OCI-LY7 (cell line): Measurements from ENCODE around the gene SLC22A14. TPM values are rescaled to one million over a fixed set of nuclear protein-coding genes. Genes with fewer than 3 reads are reported as not detected.

Experiments
- BruUV-seq: library from RNA; stranded (reverse); fragments of 400-500 nt; replicated peaks from 2 replicates; lab custom pipeline; 2021; lab: Mats Ljungman, UMichigan
- CTCF ChIA-PET: fragments of 300-600 bp; sonication (Branson Sonifier 250); formaldehyde crosslinking; loops from one replicate; lab custom pipeline; 2022; ENCODE audit warnings: antibody characterized with exemption; ENCODE audit not compliant: unreplicated experiment; lab: Charles Lee
- POLR2A ChIA-PET: fragments of 300-600 bp; sonication (Branson Sonifier 250); formaldehyde crosslinking; loops from one replicate; lab custom pipeline; 2022; ENCODE audit warnings: antibody characterized with exemption; lab: Charles Lee
- DNase-seq: peaks from one replicate; pipeline ENCODE4 v3.0.0-alpha.2; 2015; ENCODE audit warnings: low spot score
- H2AFZ ChIP-seq: fragments of 200-600 bp; sonication (generic), shearing (Covaris generic); 2 replicates; pipeline ENCODE4 v1.6.1; 2014; ENCODE audit warnings: mild to moderate bottlenecking, antibody characterized with exemption, low read length, moderate library complexity
- H3K27ac ChIP-seq: fragments of 200-600 bp; sonication (generic); 2 replicates; pipeline ENCODE4 v1.5.1; 2014; ENCODE audit warnings: mixed run types, low read depth, mild to moderate bottlenecking, moderate library complexity, low read length, inconsistent platforms; ENCODE audit not compliant: poor library complexity, severe bottlenecking
- H3K36me3 ChIP-seq: fragments of 200-600 bp; sonication (generic); 2 replicates; pipeline ENCODE4 v1.6.1; 2014; ENCODE audit warnings: mild to moderate bottlenecking, antibody characterized with exemption, low read length, moderate library complexity, mixed read lengths; ENCODE audit not compliant: insufficient read depth
- H3K4me1 ChIP-seq: fragments of 200-600 bp; sonication (generic); 2 replicates; pipeline ENCODE4 v1.5.1; 2014; ENCODE audit warnings: mild to moderate bottlenecking, low read length; ENCODE audit not compliant: insufficient read depth, poor library complexity, severe bottlenecking
- H3K4me2 ChIP-seq: fragments of 200-600 bp; sonication (generic); 2 replicates; pipeline ENCODE4 v1.6.1; 2014; ENCODE audit warnings: mild to moderate bottlenecking, low read length
- H3K4me3 ChIP-seq: fragments of 200-600 bp; sonication (generic); 2 replicates; pipeline ENCODE4 v1.5.1; 2014; ENCODE audit warnings: mild to moderate bottlenecking, low read depth, low read length; ENCODE audit not compliant: poor library complexity, severe bottlenecking
- H3K79me2 ChIP-seq: fragments of 200-600 bp; sonication (generic); 2 replicates; pipeline ENCODE4 v1.6.1; 2016; ENCODE audit warnings: low read depth, mild to moderate bottlenecking, low read length, moderate library complexity, mixed read lengths; ENCODE audit not compliant: insufficient read depth
- H3K9me2 ChIP-seq: fragments of 200-600 bp; sonication (generic); 2 replicates; pipeline ENCODE4 v1.6.1; 2016; ENCODE audit warnings: mild to moderate bottlenecking, low read length, mixed read lengths; ENCODE audit not compliant: insufficient read depth
- H3K9me3 ChIP-seq: fragments of 200-600 bp; sonication (generic); 2 replicates; pipeline ENCODE4 v1.6.1; 2014; ENCODE audit warnings: mild to moderate bottlenecking, mixed run types, low read length, mixed read lengths
- H4K20me1 ChIP-seq: fragments of 200-600 bp; sonication (generic); 2 replicates; pipeline ENCODE4 v1.6.1; 2014; ENCODE audit warnings: mild to moderate bottlenecking, antibody characterized with exemption, low read length, moderate library complexity, mixed read lengths; ENCODE audit not compliant: insufficient read depth
- EZH2phosphoT487 ChIP-seq: fragments of 200-600 bp; sonication (generic); IDR thresholded peaks from 2 replicates; pipeline ENCODE4 v1.6.1; 2018; ENCODE audit warnings: low read depth, borderline replicate concordance, mild to moderate bottlenecking, mixed run types, antibody characterized with exemption, low read length, moderate library complexity, mixed read lengths
- intact Hi-C: fragments of 100-400 bp; cut with micrococcal nuclease; formaldehyde crosslinking; loops from one replicate; pipeline ENCODE4 v1.10.0; 2022; ENCODE audit not compliant: unreplicated experiment
- total RNA-seq, 2 experiments: library from RNA; depleted of rRNA in 1 of 2; stranded (reverse); fragments of >200 nt in 1 of 2; shearing (Covaris generic) in 1 of 2; gene quantifications; 2 replicates each; pipeline ENCODE4 v1.2.3, GENCODE V29; 2014 to 2022
- TF ChIP-seq, protein P1 (sequence below): fragments of 200-600 bp; sonication (generic); conservative IDR thresholded peaks from 2 replicates; pipeline ENCODE4 v1.5.1; 2014; ENCODE audit warnings: mild to moderate bottlenecking, antibody characterized with exemption, low read length, moderate library complexity, mixed read lengths

SLC22A14 gene
- total RNA-seq, 2 experiments from 2014 or later, result not detected

GRCh38 chr3:38346587-38347410 lies 64.7 kb downstream of the SLC22A14 start, which contains the start of gene XYLB:
XYLB (plus strand) TSS chr3:38346785; CDS start chr3:38346869, 84 bp downstream.
- peak within 1 kb of the TSS; percentile 70 for H3K4me3 ChIP-seq
- peak within 1 kb of the TSS; percentile 90 for H2AFZ ChIP-seq
- TF ChIP-seq, protein P1, sequence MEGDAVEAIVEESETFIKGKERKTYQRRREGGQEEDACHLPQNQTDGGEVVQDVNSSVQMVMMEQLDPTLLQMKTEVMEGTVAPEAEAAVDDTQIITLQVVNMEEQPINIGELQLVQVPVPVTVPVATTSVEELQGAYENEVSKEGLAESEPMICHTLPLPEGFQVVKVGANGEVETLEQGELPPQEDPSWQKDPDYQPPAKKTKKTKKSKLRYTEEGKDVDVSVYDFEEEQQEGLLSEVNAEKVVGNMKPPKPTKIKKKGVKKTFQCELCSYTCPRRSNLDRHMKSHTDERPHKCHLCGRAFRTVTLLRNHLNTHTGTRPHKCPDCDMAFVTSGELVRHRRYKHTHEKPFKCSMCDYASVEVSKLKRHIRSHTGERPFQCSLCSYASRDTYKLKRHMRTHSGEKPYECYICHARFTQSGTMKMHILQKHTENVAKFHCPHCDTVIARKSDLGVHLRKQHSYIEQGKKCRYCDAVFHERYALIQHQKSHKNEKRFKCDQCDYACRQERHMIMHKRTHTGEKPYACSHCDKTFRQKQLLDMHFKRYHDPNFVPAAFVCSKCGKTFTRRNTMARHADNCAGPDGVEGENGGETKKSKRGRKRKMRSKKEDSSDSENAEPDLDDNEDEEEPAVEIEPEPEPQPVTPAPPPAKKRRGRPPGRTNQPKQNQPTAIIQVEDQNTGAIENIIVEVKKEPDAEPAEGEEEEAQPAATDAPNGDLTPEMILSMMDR, result peak; percentile 75
- TF ChIP-seq EZH2phosphoT487, result no peak
- H4K20me1 ChIP-seq, result no peaks in the 10 kb centered on the region
- peaks cover 4% of the 10 kb centered on the region for H3K36me3 ChIP-seq
- POLR2A ChIA-PET, result no interaction called here
- intact Hi-C loops, result loop anchor here (1.0 to 5.0 kb wide), 2 partner anchors 134 to 229 kb away; no protein-coding TSS in a partner anchor
- peak; percentile 86 for DNase-seq
- no peaks in the 10 kb centered on the region for H3K9me2 ChIP-seq
- CTCF ChIA-PET, result no interaction called here
- no TSS peak for BruUV-seq
- H3K4me2 ChIP-seq, result peak within 1 kb of the TSS; percentile 96
- H3K9me3 ChIP-seq, result no peaks in the 10 kb centered on the region
- H3K79me2 ChIP-seq, result no peaks in the 10 kb centered on the region
- no peak within 1 kb of the TSS for H3K27ac ChIP-seq
- peaks cover 10% of the 10 kb centered on the region for H3K4me1 ChIP-seq

- POLR2A ChIA-PET, result no interaction called here
- Histone ChIP-seq H2AFZ (peak overlapping the region; percentile 90), H3K4me2 (peak overlapping the region; percentile 96), H3K27ac (no peak overlapping the region), H3K9me2 (no peaks in the 10 kb centered on the region), H3K9me3 (no peaks in the 10 kb centered on the region), H3K4me1 (peaks cover 10% of the 10 kb centered on the region), H3K79me2 (no peaks in the 10 kb centered on the region), H3K4me3 (peak overlapping the region; percentile 70), H3K36me3 (peaks cover 10% of the 10 kb centered on the region), H4K20me1 (no peaks in the 10 kb centered on the region)
- intact Hi-C loops, result loop anchor here (5.0 kb wide), 1 partner anchor 230 kb away; no protein-coding TSS in a partner anchor
- CTCF ChIA-PET, result no interaction called here
- TF ChIP-seq EZH2phosphoT487, result no peak
- TF ChIP-seq, protein P1, result no peak
- DNase-seq, result no peak
- no TSS peak for BruUV-seq
Measured at GRCh38 chr3:38347421-38348200, 65.5 kb downstream of the SLC22A14 start.
